Measurements from ENCODE around the gene DUSP12.
"Not testable (repeated sequence)": the region's sequence is repeated elsewhere in the genome, so short reads cannot be mapped to it uniquely, and the experiment has no call there.

The DUSP12 gene, protein sequence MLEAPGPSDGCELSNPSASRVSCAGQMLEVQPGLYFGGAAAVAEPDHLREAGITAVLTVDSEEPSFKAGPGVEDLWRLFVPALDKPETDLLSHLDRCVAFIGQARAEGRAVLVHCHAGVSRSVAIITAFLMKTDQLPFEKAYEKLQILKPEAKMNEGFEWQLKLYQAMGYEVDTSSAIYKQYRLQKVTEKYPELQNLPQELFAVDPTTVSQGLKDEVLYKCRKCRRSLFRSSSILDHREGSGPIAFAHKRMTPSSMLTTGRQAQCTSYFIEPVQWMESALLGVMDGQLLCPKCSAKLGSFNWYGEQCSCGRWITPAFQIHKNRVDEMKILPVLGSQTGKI

GRCh38 chr1:161749509-161750407 lies at the start of gene DUSP12:
Gene DUSP12 (plus strand): TSS chr1:161749786. CDS start chr1:161749802, 16 bp downstream.
- DNase-seq: peak; percentile 83

DNA sequence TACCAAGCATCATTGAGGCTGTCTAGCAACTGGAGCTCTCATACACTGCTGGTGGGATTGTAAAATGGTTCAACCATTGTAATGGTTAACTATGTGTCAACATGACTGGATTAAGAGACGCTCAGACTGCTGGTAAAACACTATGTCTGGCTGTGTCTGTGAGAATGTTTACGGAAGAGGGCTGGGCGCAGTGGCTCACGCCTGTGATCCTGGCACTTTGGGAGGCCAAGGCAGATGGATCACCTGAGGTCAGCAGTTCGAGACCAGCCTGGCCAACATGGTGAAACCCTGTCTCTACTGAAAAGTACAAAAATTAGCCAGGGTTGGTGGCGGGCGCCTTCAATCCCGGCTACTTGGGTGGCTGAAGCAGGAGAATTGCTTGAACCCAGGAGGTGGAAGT lies 47.3 kb upstream of the DUSP12 start:
- no peak for DNase-seq

GRCh38 chr1:161705537-161705936 lies 44.0 kb upstream of the DUSP12 start:
- no peak for DNase-seq

DNA sequence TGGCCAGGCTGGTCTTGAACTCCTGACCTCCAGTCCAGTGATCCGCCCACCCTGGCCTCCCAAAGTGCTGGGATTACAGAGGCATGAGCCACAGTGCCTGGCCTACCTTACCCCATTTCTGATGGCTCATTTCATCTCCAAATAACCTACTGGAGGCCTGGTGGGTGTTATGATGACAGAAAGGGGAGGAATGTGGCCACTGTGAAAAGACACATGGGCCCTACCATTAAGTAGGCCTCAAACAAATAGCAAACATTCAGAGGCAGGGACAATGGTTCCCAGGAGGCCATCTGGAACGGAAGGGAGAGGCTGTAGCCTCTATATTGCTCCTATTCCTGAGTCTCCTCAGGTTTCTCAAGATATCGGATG lies 43.5 kb upstream of the DUSP12 start:
- DNase-seq: no peak

GRCh38 chr1:161706482-161707347 lies 42.9 kb upstream of the DUSP12 start, which contains the start of gene FCRLA:
Gene FCRLA (plus strand): TSS chr1:161707229. CDS start chr1:161707265, 36 bp downstream.
- no peak for DNase-seq

- DNase-seq: no peak
Observed at GRCh38 chr1:161707503-161707902, 42.1 kb upstream of the DUSP12 start.

- DNase-seq: no peak
Observed at GRCh38 chr1:161709373-161709772, 40.2 kb upstream of the DUSP12 start.

DNA sequence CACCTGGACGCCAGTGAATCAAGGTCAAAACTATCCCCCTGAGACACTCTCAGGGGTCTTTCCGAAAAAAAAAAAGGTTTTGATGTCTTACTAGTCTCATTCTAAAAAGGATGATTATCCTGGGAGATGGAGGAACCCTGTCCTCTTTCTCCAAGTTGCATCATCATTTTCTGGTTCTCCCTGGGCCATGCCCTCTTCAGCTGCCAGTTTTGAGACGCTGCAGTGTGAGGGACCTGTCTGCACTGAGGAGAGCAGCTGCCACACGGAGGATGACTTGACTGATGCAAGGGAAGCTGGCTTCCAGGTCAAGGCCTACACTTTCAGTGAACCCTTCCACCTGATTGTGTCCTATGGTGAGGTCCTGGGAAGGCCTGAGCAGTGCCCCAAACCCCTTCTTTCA lies 39.0 kb upstream of the DUSP12 start:
- DNase-seq: no peak

DNA sequence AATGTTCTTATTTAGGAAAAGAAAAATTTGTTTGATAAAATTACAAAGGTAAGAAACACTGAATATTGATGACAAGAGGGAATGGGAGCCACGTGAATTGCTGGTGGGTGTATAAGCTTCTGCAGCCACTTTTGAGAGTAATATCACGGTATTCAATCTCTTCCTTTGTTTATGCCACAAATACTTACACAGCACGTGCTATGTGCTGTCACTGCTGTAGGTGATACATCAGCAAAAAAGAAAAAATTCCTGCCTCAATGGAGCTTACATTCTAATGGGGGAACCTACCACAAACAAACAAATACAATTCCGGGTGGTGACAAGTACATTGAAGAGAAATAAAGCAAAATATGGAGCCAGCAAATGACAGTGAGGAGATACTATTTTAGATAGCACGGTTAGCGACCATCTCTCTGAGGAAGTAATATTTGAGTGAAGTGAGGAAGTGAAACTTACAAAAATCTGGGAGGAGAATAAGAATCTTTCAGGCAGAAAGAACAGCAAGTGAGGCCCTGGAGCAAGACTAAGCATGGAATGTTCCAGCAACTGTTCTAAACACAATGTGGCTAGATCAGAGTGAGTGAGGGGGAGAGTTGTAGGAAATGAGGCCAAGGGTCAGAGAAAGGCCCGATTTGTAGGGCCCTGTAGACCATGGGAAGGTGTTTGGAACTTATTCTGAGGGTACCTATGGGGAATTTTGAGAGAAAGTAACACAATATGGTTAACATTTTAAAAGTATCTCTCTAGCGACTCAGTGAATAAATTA lies 30.8 kb upstream of the DUSP12 start:
- no peak for DNase-seq

DNA sequence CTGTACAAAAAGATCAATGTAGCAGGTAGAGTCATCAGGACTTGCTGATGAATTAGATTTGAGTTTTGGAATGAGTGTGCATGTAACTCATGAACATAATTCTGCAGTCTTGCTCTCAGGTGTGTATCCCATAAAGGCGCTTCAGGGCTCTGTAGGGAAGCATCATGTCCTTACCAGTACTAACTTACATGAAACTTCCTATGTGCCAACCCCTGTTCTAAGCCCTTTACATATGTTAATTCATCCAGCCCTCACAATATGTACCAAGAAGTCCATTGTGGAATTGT lies 30.3 kb upstream of the DUSP12 start:
- DNase-seq: no peak

GRCh38 chr1:161720422-161720821 lies 29.2 kb upstream of the DUSP12 start:
- DNase-seq: no peak

DNA sequence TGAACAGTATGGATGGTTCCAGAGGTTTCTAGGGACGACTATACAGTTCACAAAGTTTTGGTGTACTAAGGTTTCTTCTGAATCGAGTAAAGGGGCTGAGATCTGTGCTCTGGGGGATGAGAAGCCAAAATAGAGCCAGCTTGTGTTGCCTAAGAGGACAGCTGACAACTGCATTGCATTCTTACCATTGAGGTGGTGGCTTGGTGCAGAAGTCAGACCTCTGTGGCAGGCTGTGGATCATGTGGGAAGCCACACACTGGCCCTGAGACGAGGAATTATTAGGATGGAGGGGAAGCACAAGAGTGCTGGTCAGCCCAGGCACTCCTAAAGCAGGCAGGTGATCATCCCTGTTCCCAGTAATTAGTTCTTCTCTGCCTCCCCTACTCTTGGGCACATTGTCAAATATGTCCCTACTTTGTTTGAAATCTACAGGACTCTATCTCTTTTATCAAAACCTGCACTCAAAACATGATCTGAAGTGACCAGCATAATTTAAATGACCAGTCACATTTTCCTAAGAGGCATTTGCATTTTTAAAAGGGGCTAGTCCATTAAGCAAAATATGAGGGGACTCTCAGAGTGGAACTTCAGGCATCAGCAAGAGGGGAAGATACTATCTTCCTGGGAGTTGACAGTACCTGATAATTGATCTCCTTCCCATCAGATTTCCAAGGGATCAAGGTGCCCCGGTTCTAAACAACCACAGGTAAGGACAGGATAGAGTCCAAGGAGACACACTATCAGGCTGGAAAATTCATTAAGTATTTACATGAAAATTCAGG lies 28.4 kb upstream of the DUSP12 start, which contains the start of gene FCRLB:
TSS of gene FCRLB (plus strand) at position 589 of the 782 bp plus-strand sequence. CDS start 1,129 bp downstream, outside the sequence.
- DNase-seq: no peak

DNA sequence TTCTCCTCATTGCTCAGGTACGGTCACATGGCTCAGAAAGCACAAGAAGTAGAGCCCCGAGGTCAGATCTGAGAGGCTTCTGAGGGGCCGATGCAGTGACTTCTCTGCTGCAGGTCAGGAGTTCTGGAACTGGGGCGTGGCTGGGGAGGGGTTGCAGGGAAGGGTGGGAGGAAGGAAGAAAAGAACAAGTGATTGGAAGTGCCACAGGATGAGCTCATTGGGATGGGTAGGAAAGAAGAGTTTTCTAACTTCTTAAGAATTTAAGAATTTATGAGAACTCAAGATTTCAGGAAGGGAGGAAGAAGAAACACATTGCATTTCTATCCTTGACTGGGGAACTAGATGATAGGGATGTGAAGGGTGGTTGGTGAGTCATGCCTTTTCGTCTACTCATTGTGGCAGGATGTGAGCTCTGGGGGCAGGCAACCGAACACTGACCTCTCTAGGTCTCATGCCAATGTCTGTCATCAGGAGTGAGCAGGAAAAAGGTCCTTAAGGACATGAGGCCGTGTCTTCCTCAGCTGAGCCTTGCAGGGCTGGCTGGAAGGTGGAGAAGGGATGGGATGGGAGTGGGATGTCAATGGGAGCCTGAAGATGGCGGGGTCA lies 27.7 kb upstream of the DUSP12 start:
- no peak for DNase-seq

- DNase-seq: no peak
Observed at GRCh38 chr1:161722406-161722805, 27.2 kb upstream of the DUSP12 start.

DNA sequence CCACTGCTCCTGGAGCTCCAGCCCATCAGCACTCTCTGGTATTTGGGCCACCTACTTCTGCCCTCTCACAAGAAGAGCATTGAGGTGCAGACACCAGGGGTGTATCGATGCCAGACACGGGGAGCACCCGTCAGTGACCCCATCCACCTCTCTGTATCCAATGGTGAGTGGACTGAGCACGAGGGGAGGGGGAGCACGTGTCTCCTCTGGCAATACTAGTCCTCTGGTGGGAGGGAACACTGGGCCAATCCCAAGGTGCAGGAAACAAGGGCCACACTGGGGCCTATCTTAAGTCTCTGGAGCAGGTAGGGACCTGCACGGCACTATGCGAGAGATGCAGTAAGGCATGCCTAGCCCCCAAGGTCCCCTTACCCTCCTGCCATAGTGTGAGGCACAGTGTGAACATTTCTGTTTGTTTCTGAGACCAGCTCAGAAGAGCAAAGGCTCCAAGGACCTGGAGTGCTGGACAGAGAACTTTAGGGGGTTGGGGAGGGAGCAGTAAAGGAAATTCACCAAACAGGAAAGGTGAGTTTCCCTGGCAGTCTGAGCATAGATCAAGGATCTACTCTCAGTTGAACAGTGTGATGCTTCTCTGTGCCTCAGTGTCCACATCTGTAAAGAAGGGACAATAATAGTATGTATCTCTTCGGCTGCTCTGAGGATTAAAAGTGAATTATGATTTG lies 26.0 kb upstream of the DUSP12 start:
- DNase-seq: no peak

- DNase-seq: not testable (repeated sequence)
Observed at GRCh38 chr1:161725258-161725907, 24.2 kb upstream of the DUSP12 start.

- DNase-seq: peak; percentile 18
Observed at GRCh38 chr1:161725908-161726472, 23.6 kb upstream of the DUSP12 start.

GRCh38 chr1:161726473-161727255 lies 22.9 kb upstream of the DUSP12 start:
- peak; percentile 73 for DNase-seq
